A673 (cell line): ENCODE data around the gene FCHSD2. TPM values are rescaled to one million over a fixed set of nuclear protein-coding genes. Genes with fewer than 3 reads are reported as not detected.

ENCODE experiments used
- BruUV-seq: library from RNA; stranded (reverse); fragments of 400-500 nt; replicated peaks from 2 replicates; lab custom pipeline; 2021; lab: Mats Ljungman, UMichigan
- CTCF ChIA-PET: fragments of 300-600 bp; sonication (Branson Sonifier 250); formaldehyde crosslinking; loops from one replicate; lab custom pipeline; 2022; ENCODE audit warnings: antibody characterized with exemption; lab: Charles Lee
- POLR2A ChIA-PET: fragments of 300-600 bp; sonication (Branson Sonifier 250); formaldehyde crosslinking; loops from one replicate; lab custom pipeline; 2022; ENCODE audit warnings: antibody characterized with exemption; ENCODE audit not compliant: low non-redundant PET; lab: Charles Lee
- DNase-seq: peaks from one replicate; pipeline ENCODE4 v3.0.0-alpha.2; 2015; ENCODE audit warnings: low spot score
- H3K27ac ChIP-seq: fragments of 200-600 bp; sonication (generic); 2 replicates; pipeline ENCODE4 v1.5.1; 2016; ENCODE audit warnings: mixed run types, low read depth, mild to moderate bottlenecking, mixed read lengths, antibody characterized with exemption, low read length; ENCODE audit not compliant: poor library complexity, severe bottlenecking
- H3K27me3 ChIP-seq: fragments of 200-600 bp; sonication (generic); replicated peaks from 2 replicates; pipeline ENCODE4 v1.6.1; 2017; ENCODE audit warnings: mixed run types, low read depth, mild to moderate bottlenecking, mixed read lengths, antibody characterized with exemption, low read length; ENCODE audit not compliant: insufficient read depth, poor library complexity
- H3K36me3 ChIP-seq: fragments of 200-600 bp; sonication (generic); 2 replicates; pipeline ENCODE4 v1.6.1; 2016; ENCODE audit warnings: mixed run types, mild to moderate bottlenecking, mixed read lengths, antibody characterized with exemption, low read length; ENCODE audit not compliant: insufficient read depth, poor library complexity, severe bottlenecking
- H3K4me1 ChIP-seq: fragments of 200-600 bp; sonication (generic); 2 replicates; pipeline ENCODE4 v1.6.1; 2017; ENCODE audit warnings: mixed run types, mild to moderate bottlenecking, mixed read lengths, antibody characterized with exemption, low read length; ENCODE audit not compliant: insufficient read depth, poor library complexity, severe bottlenecking
- H3K4me3 ChIP-seq: fragments of 200-600 bp; sonication (generic); 2 replicates; pipeline ENCODE4 v1.5.1; 2016; ENCODE audit warnings: low read depth, mixed run types, mild to moderate bottlenecking, mixed read lengths, low read length; ENCODE audit not compliant: poor library complexity, severe bottlenecking
- H3K9me3 ChIP-seq: fragments of 200-600 bp; sonication (generic); 2 replicates; pipeline ENCODE4 v1.6.1; 2016; ENCODE audit warnings: mixed run types, low read depth, mild to moderate bottlenecking, mixed read lengths, antibody characterized with exemption, low read length; ENCODE audit not compliant: poor library complexity, severe bottlenecking
- CTCF ChIP-seq: fragments of 300-800, 200-600 bp; sonication (generic); conservative IDR thresholded peaks from 2 replicates; pipeline ENCODE4 v1.5.1; 2017; ENCODE audit warnings: low read depth, mild to moderate bottlenecking, antibody characterized with exemption, low read length, moderate library complexity, mixed read lengths
- EZH2 ChIP-seq: fragments of 200-600 bp; sonication (generic); IDR thresholded peaks from 2 replicates; pipeline ENCODE4 v1.6.1; 2017; ENCODE audit warnings: borderline replicate concordance, low read depth, mild to moderate bottlenecking, mixed read lengths, antibody characterized with exemption, low read length; ENCODE audit not compliant: poor library complexity, severe bottlenecking
- intact Hi-C: fragments of 100-400 bp; cut with micrococcal nuclease; formaldehyde crosslinking; loops from one replicate; pipeline ENCODE4 v1.10.0; 2022; ENCODE audit not compliant: unreplicated experiment
- total RNA-seq: library from RNA; stranded (reverse); gene quantifications from 2 replicates; pipeline ENCODE4 v1.2.3, GENCODE V29; 2021

Gene FCHSD2
- total RNA-seq, 1 experiment from 2014 or later: 44.7 TPM

GRCh38 chr11:72805216-72805615 is 336.9 kb downstream of the FCHSD2 start:
- H3K27ac ChIP-seq: no peak overlapping the region
- TF ChIP-seq EZH2: no peak
- TF ChIP-seq CTCF: no peak
- POLR2A ChIA-PET: no interaction called here
- CTCF ChIA-PET: no interaction called here
- no peak for DNase-seq
- no peak overlapping the region for H3K4me3 ChIP-seq
- H3K9me3 ChIP-seq: no peaks in the 10 kb centered on the region
- no peaks in the 10 kb centered on the region for H3K27me3 ChIP-seq
- intact Hi-C loops: no loop called here
- no peaks in the 10 kb centered on the region for H3K4me1 ChIP-seq
- H3K36me3 ChIP-seq: peaks cover 2% of the 10 kb centered on the region
- BruUV-seq: no TSS peak

DNA sequence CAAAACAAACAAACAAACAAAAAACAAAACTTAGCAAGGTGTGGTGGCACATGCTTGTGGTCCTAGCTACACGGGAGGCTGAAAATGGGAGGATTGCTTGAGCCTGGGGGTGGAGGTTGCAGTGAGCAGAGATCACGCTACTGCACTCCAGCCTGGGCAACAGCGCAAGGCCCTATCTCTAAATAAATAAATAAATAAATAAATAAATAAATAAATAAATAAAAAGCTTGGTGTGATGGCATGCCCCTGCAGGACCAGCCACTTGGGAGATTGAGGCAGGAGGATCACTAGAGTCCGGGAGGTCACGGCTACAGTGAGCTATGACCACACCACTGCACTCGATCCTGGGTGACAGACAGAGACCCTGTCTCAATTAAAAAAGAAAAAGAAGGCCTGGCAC is 339.3 kb downstream of the FCHSD2 start:
- POLR2A ChIA-PET: interaction anchor here (0.6 kb wide), 1 partner anchor 9 kb away, joined by 4 read pairs; the partner anchor contains the start of gene STARD10

DNA sequence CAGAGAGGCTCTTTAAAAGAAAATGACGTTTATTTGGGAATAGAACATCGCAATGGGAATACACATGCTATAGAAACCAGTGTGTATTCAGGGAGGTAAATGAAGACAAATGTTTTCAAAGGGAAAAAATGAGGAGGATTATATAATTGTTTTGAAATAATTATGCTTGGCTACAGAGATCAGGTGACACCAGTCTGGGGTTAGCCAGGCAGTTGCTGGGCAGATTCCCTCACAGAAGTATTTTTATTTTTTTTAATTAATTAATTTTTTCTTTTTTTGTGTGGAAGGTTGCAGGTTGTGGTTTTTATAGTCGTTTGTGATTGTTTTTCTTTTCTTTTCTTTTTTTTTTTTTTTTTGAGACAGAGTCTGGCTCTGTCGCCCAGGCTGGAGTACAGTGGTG is 342.7 kb downstream of the FCHSD2 start:
- H3K4me1 ChIP-seq: peaks cover 2% of the 10 kb centered on the region
- H3K27ac ChIP-seq: no peak overlapping the region
- DNase-seq: no peak
- no peak for TF ChIP-seq CTCF
- H3K4me3 ChIP-seq: no peak overlapping the region
- intact Hi-C loops: no loop called here
- H3K36me3 ChIP-seq: no peaks in the 10 kb centered on the region
- H3K9me3 ChIP-seq: no peaks in the 10 kb centered on the region
- CTCF ChIA-PET: no interaction called here
- H3K27me3 ChIP-seq: no peaks in the 10 kb centered on the region
- POLR2A ChIA-PET: interaction anchor here (0.7 kb wide), 1 partner anchor 55 kb away, joined by 3 read pairs; no protein-coding TSS in a partner anchor
- BruUV-seq: no TSS peak

More for the DNA sequence above, 339.3 kb downstream of the FCHSD2 start:
- TF ChIP-seq EZH2 (no peak), CTCF (no peak)
- intact Hi-C loops: no loop called here
- Histone ChIP-seq H3K4me1 (no peaks in the 10 kb centered on the region), H3K9me3 (no peaks in the 10 kb centered on the region), H3K36me3 (no peaks in the 10 kb centered on the region), H3K27me3 (no peaks in the 10 kb centered on the region), H3K27ac (no peak overlapping the region), H3K4me3 (no peak overlapping the region)
- BruUV-seq: no TSS peak
- CTCF ChIA-PET: interaction anchor here (0.6 kb wide), 1 partner anchor 9 kb away, joined by 3 read pairs; no protein-coding TSS in a partner anchor
- no peak for DNase-seq
